AG20443 (cell line): ENCODE measurements around the gene ACRBP.
"Not testable (repeated sequence)": the region's sequence is repeated elsewhere in the genome, so short reads cannot be mapped to it uniquely, and the experiment has no call there.

Experiments
- DNase-seq: peaks from one replicate; pipeline ENCODE4 v3.0.0; 2012; ENCODE audit warnings: low spot score, mixed read lengths

The ACRBP gene

GRCh38 chr12:6614513-6615172 lies 32.6 kb downstream of the ACRBP start:
- no peak for DNase-seq

GRCh38 chr12:6613776-6614512 lies 33.3 kb downstream of the ACRBP start:
- peak; percentile 93 for DNase-seq

- peak; percentile 68 for DNase-seq
Measured at GRCh38 chr12:6613015-6613775, 34.0 kb downstream of the ACRBP start.

- no peak for DNase-seq
Measured at GRCh38 chr12:6612652-6613014, 34.6 kb downstream of the ACRBP start.

GRCh38 chr12:6612247-6612646 lies 35.0 kb downstream of the ACRBP start:
- DNase-seq, result no peak

GRCh38 chr12:6608592-6609281 lies 38.5 kb downstream of the ACRBP start:
- no peak for DNase-seq

- peak; percentile 43 for DNase-seq
Measured at GRCh38 chr12:6607751-6608591, 39.3 kb downstream of the ACRBP start.

GRCh38 chr12:6606331-6607131 lies 40.7 kb downstream of the ACRBP start:
- peak; percentile 63 for DNase-seq

GRCh38 chr12:6605421-6606330 lies 41.6 kb downstream of the ACRBP start:
- DNase-seq, result peak; percentile 23

- peak; percentile 26 for DNase-seq
Measured at GRCh38 chr12:6604259-6605029, 42.8 kb downstream of the ACRBP start.

- DNase-seq, result peak; percentile 57
Measured at GRCh38 chr12:6603095-6603567, 44.1 kb downstream of the ACRBP start.

GRCh38 chr12:6602526-6602925 lies 44.7 kb downstream of the ACRBP start:
- DNase-seq, result no peak

GRCh38 chr12:6595673-6596072 lies 51.6 kb downstream of the ACRBP start:
- not testable (repeated sequence) for DNase-seq

GRCh38 chr12:6592087-6592486 lies 55.1 kb downstream of the ACRBP start:
- no peak for DNase-seq
